SW480 (cell line): ENCODE measurements around the gene BRD3.
"Not testable (repeated sequence)": the region's sequence is repeated elsewhere in the genome, so short reads cannot be mapped to it uniquely, and the experiment has no call there.

Source experiments
- DNase-seq: peaks from one replicate; pipeline ENCODE4 v3.0.0-alpha.2; 2016; ENCODE audit warnings: low spot score

The BRD3 gene

GRCh38 chr9:134067904-134068743 is at the start of gene BRD3:
Gene BRD3 (minus strand): TSS chr9:134068026. CDS start chr9:134053477, 14,549 bp downstream.
- DNase-seq = peak; percentile 85

- no peak for DNase-seq
These were observed 44.7 kb upstream of the BRD3 start for GRCh38 chr9:134112561-134112960.

GRCh38 chr9:134111064-134111463 is 43.2 kb upstream of the BRD3 start:
- DNase-seq = no peak

- DNase-seq = no peak
These were observed 35.7 kb upstream of the BRD3 start for GRCh38 chr9:134103391-134103998.

- DNase-seq = no peak
These were observed 33.9 kb upstream of the BRD3 start for GRCh38 chr9:134101623-134102149.

- DNase-seq = not testable (repeated sequence)
These were observed 33.3 kb upstream of the BRD3 start for GRCh38 chr9:134101133-134101532.

GRCh38 chr9:134100040-134100439 is 32.2 kb upstream of the BRD3 start:
- no peak for DNase-seq

GRCh38 chr9:134099123-134099761 is 31.4 kb upstream of the BRD3 start:
- peak; percentile 75 for DNase-seq

GRCh38 chr9:134089972-134090371 is 22.1 kb upstream of the BRD3 start:
- no peak for DNase-seq

GRCh38 chr9:134088063-134088725 is 20.4 kb upstream of the BRD3 start:
- peak; percentile 58 for DNase-seq

- no peak for DNase-seq
These were observed 17.8 kb upstream of the BRD3 start for GRCh38 chr9:134085674-134086073.

- DNase-seq = no peak
These were observed 15.6 kb upstream of the BRD3 start for GRCh38 chr9:134083451-134083850.

- no peak for DNase-seq
These were observed 8.8 kb upstream of the BRD3 start for GRCh38 chr9:134076644-134077043.

GRCh38 chr9:134075689-134076088 is 7.9 kb upstream of the BRD3 start:
- DNase-seq = not testable (repeated sequence)

- DNase-seq = no peak
These were observed 5.7 kb upstream of the BRD3 start for GRCh38 chr9:134073500-134073899.

- not testable (repeated sequence) for DNase-seq
These were observed 4.9 kb upstream of the BRD3 start for GRCh38 chr9:134072683-134073082.

GRCh38 chr9:134071149-134071548 is 3.3 kb upstream of the BRD3 start:
- DNase-seq = no peak

- DNase-seq = no peak
These were observed 1.9 kb upstream of the BRD3 start for GRCh38 chr9:134069480-134070399.

- DNase-seq = no peak
These were observed 1.1 kb upstream of the BRD3 start for GRCh38 chr9:134068744-134069479.
